Measurements from ENCODE around the gene OR52W1. TPM values are rescaled to one million over a fixed set of nuclear protein-coding genes. Genes with fewer than 3 reads are reported as not detected.

OR52W1 gene
- total RNA-seq, 2 donors from 2014 or later: not detected

DNA sequence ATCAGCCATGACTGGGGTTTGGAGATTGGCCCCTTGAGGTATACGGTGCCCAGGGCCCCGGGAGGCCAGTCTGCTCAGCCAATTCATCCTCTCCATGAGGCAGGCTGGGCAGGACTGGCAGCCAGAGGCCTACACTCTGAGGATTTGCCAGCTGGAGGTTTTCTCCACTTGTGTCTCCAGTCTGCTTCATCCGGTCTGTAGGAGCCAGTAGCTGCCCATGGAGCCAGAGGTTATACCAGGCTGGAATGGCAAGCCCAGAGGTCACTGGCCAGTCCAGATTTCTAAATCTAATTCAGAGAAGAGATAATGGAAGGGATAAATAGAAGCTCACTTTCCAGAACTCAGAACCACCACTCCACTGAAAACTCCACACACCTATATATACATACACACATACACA lies 25.4 kb downstream of the OR52W1 start:
- no peaks in the 10 kb centered on the region for H3K9me3 ChIP-seq (ENCODE audit: control insufficient read depth, low read length)
- WGBS, 2 experiments (ENCODE audit: insufficient coverage in 1 of 2, insufficient read length in 1 of 2): 94 to 100% methylated on average over 1 to 3 of the region's 3 CpGs

DNA sequence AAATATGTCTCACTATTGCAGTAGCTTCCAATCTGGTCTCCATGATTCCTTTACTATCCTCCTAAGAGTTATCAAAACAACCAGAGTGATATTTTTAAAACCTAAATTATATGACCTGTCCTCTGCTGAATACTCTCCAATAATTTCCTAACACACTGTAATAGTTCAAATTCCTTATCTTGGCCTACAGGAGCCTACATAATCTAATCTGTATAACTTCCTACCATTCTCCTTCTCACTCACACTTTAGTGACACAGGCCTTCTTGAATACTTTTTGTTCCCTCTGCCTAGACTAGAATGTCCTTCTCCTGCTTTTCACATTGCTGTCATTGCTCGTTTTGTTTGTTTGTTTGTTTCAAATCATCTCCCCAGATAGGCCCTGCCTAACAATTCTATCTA lies 26.0 kb downstream of the OR52W1 start:
- 44 to 62% methylated on average over 1 of the region's 1 CpG for WGBS, 2 experiments (ENCODE audit: insufficient coverage in 1 of 2, insufficient read length in 1 of 2)
- Mint-ChIP-seq H3K4me3 (no peak overlapping the region), H3K27ac (no peak overlapping the region), H3K27me3 (ENCODE audit: insufficient read depth) (peaks cover 2% of the 10 kb centered on the region), H3K36me3 (ENCODE audit: low read depth) (peaks cover 44% of the 10 kb centered on the region), H3K4me1 (peaks cover 31% of the 10 kb centered on the region), H3K9me3 (no peaks in the 10 kb centered on the region)
- Histone ChIP-seq H3K27me3 (ENCODE audit: control insufficient read depth, insufficient read depth, low read length, poor library complexity, severe bottlenecking) (peaks cover 5% of the 10 kb centered on the region), H3K4me3 (ENCODE audit: low read length) (no peak overlapping the region), H3K4me1 (ENCODE audit: control insufficient read depth, insufficient read depth, low read length) (peaks cover 11% of the 10 kb centered on the region), H3K36me3 (ENCODE audit: control insufficient read depth, insufficient read depth, low read length) (peaks cover 42% of the 10 kb centered on the region), H3K9ac (ENCODE audit: extremely low read depth, low read length, poor library complexity, severe bottlenecking) (no peak overlapping the region), H3K9me3 (ENCODE audit: control insufficient read depth, low read length) (no peaks in the 10 kb centered on the region), H3K27ac (ENCODE audit: low read depth, low read length) (no peak overlapping the region)
- TF ChIP-seq, protein P1, sequence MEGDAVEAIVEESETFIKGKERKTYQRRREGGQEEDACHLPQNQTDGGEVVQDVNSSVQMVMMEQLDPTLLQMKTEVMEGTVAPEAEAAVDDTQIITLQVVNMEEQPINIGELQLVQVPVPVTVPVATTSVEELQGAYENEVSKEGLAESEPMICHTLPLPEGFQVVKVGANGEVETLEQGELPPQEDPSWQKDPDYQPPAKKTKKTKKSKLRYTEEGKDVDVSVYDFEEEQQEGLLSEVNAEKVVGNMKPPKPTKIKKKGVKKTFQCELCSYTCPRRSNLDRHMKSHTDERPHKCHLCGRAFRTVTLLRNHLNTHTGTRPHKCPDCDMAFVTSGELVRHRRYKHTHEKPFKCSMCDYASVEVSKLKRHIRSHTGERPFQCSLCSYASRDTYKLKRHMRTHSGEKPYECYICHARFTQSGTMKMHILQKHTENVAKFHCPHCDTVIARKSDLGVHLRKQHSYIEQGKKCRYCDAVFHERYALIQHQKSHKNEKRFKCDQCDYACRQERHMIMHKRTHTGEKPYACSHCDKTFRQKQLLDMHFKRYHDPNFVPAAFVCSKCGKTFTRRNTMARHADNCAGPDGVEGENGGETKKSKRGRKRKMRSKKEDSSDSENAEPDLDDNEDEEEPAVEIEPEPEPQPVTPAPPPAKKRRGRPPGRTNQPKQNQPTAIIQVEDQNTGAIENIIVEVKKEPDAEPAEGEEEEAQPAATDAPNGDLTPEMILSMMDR (conservative IDR thresholded peaks at IDR 0.05): no peak
- DNase-seq: no peak

More for the DNA sequence above, 25.4 kb downstream of the OR52W1 start:
- Mint-ChIP-seq H3K4me1 (peaks cover 31% of the 10 kb centered on the region), H3K27me3 (ENCODE audit: insufficient read depth) (peaks cover 2% of the 10 kb centered on the region), H3K4me3 (no peak overlapping the region), H3K9me3 (no peaks in the 10 kb centered on the region), H3K27ac (no peak overlapping the region), H3K36me3 (ENCODE audit: low read depth) (peaks cover 43% of the 10 kb centered on the region)
- Histone ChIP-seq H3K9ac (ENCODE audit: extremely low read depth, low read length, poor library complexity, severe bottlenecking) (no peak overlapping the region), H3K36me3 (ENCODE audit: control insufficient read depth, insufficient read depth, low read length) (peaks cover 46% of the 10 kb centered on the region), H3K4me3 (ENCODE audit: low read length) (no peak overlapping the region), H3K27ac (ENCODE audit: low read depth, low read length) (no peak overlapping the region), H3K27me3 (ENCODE audit: control insufficient read depth, insufficient read depth, low read length, poor library complexity, severe bottlenecking) (peaks cover 5% of the 10 kb centered on the region), H3K4me1 (ENCODE audit: control insufficient read depth, insufficient read depth, low read length) (peaks cover 16% of the 10 kb centered on the region)
- TF ChIP-seq, protein P1 (conservative IDR thresholded peaks at IDR 0.05): no peak
- DNase-seq: no peak

DNA sequence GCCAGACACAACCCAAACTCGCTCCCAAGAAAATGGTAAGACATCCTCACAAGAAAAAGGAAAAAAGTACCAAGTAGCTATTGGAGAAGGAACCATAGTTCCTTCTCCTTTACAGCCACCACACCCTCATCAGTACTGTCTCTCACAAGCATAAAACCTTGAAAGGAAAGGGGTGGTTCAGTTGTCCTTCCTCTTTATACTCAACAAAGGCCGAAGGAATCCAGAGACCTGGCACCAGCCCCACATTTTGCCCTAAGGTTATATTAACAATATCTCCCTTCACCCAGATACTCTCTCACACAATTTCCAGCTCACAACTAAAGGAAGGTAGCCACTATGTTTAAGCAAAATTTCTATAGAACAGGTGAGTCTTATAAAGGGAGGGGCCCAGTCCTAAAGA lies 26.9 kb downstream of the OR52W1 start:
- Histone ChIP-seq H3K27me3 (ENCODE audit: control insufficient read depth, insufficient read depth, low read length, poor library complexity, severe bottlenecking) (peaks cover 5% of the 10 kb centered on the region), H3K9me3 (ENCODE audit: control insufficient read depth, low read length) (no peaks in the 10 kb centered on the region), H3K9ac (ENCODE audit: extremely low read depth, low read length, poor library complexity, severe bottlenecking) (no peak overlapping the region), H3K27ac (ENCODE audit: low read depth, low read length) (no peak overlapping the region), H3K4me1 (ENCODE audit: control insufficient read depth, insufficient read depth, low read length) (peaks cover 5% of the 10 kb centered on the region), H3K36me3 (ENCODE audit: control insufficient read depth, insufficient read depth, low read length) (peaks cover 33% of the 10 kb centered on the region), H3K4me3 (ENCODE audit: low read length) (no peak overlapping the region)
- no peak for DNase-seq
- TF ChIP-seq, protein P1 (conservative IDR thresholded peaks at IDR 0.05): no peak
- Mint-ChIP-seq H3K27me3 (ENCODE audit: insufficient read depth) (peaks cover 2% of the 10 kb centered on the region), H3K4me1 (peaks cover 33% of the 10 kb centered on the region), H3K36me3 (ENCODE audit: low read depth) (peaks cover 37% of the 10 kb centered on the region), H3K9me3 (no peaks in the 10 kb centered on the region), H3K4me3 (no peak overlapping the region), H3K27ac (no peak overlapping the region)
- 85% methylated on average over 2 of the region's 2 CpGs; no CpG with 5 or more reads in 1 of the 2 experiments for WGBS, 2 experiments (ENCODE audit: insufficient coverage in 1 of 2, insufficient read length in 1 of 2)

Data from endodermal cell (in vitro differentiated cells).